HepG2 (cell line): Measurements from ENCODE around the gene COMMD8. TPM values are rescaled to one million over a fixed set of nuclear protein-coding genes. Genes with fewer than 3 reads are reported as not detected.

Source experiments
- BCLAF1 ChIP-seq: fragments of 450-650 bp; IDR thresholded peaks from 2 replicates; pipeline ENCODE4 v1.6.1; 2017; ENCODE audit warnings: mild to moderate bottlenecking
- DR1 ChIP-seq: sonication (generic); formaldehyde crosslinking; IDR thresholded peaks from 2 replicates; pipeline ENCODE4 v1.8.0; 2021; ENCODE audit warnings: mild to moderate bottlenecking, missing genetic modification reagents, inconsistent platforms
- FOXP1 ChIP-seq, 2 experiments: fragments of 450-650 bp in 1 of 2; IDR thresholded peaks; 2 replicates each; pipeline ENCODE4 v1.6.1; 2017 to 2018; ENCODE audit warnings: antibody characterized with exemption in 1 of 2
- HNF4G ChIP-seq, 2 experiments: sonication (generic) in 1 of 2; formaldehyde crosslinking in 1 of 2; IDR thresholded peaks; 2 replicates each; pipeline versions ENCODE4 v1.4.0 to v1.6.1; 2011 to 2020; ENCODE audit warnings: borderline replicate concordance in 2 of 2, low read depth in 2 of 2, mild to moderate bottlenecking in 2 of 2, low read length in 1 of 2, missing genetic modification reagents in 1 of 2, moderate library complexity in 1 of 2
- HNRNPH1 ChIP-seq: fragments of 200-400 bp; formaldehyde crosslinking; optimal IDR thresholded peaks from 2 replicates; pipeline ENCODE3; 2017; ENCODE audit warnings: mild to moderate bottlenecking, low read depth, low read length
- KDM5B ChIP-seq: sonication (generic); formaldehyde crosslinking; IDR thresholded peaks from 2 replicates; pipeline ENCODE4 v1.4.0; 2020; ENCODE audit warnings: missing genetic modification reagents, mild to moderate bottlenecking, borderline replicate concordance
- MTA1 ChIP-seq: sonication (generic); formaldehyde crosslinking; IDR thresholded peaks from 2 replicates; pipeline ENCODE4 v1.4.0; 2020; ENCODE audit warnings: missing genetic modification reagents, mild to moderate bottlenecking, borderline replicate concordance
- NR2C2 ChIP-seq: sonication (generic); formaldehyde crosslinking; IDR thresholded peaks from 2 replicates; pipeline ENCODE4 v1.4.0; 2020; ENCODE audit warnings: missing genetic modification reagents, mild to moderate bottlenecking, moderate library complexity, borderline replicate concordance
- PCBP2 ChIP-seq: fragments of 200-400 bp; formaldehyde crosslinking; optimal IDR thresholded peaks from 2 replicates; pipeline ENCODE3; 2018; ENCODE audit warnings: low read length, low read depth; ENCODE audit not compliant: poor library complexity, severe bottlenecking
- POLR2AphosphoS5 ChIP-seq: IDR thresholded peaks from 2 replicates; pipeline ENCODE4 v1.6.1; 2012; ENCODE audit warnings: low read depth, low read length
- SCMH1 ChIP-seq: sonication (generic); formaldehyde crosslinking; IDR thresholded peaks from 2 replicates; pipeline ENCODE4 v1.9.0; 2021; ENCODE audit warnings: missing genetic modification reagents, mild to moderate bottlenecking, borderline replicate concordance
- SMARCE1 ChIP-seq: fragments of 450-650 bp; IDR thresholded peaks from 2 replicates; pipeline ENCODE4 v1.6.1; 2017; ENCODE audit warnings: borderline replicate concordance
- SNAPC2 ChIP-seq: sonication (generic); formaldehyde crosslinking; IDR thresholded peaks from 2 replicates; pipeline ENCODE4 v1.8.1; 2022; ENCODE audit warnings: mild to moderate bottlenecking, missing genetic modification reagents
- SNRNP70 ChIP-seq: fragments of 200-400 bp; formaldehyde crosslinking; IDR thresholded peaks from 2 replicates; pipeline ENCODE4 v1.6.1; 2017; ENCODE audit warnings: mild to moderate bottlenecking, low read depth, low read length, moderate library complexity
- SP1 ChIP-seq, 2 experiments: fragments of 450-650 bp in 1 of 2; sonication (generic) in 1 of 2; formaldehyde crosslinking in 1 of 2; IDR thresholded peaks; 2 replicates each; pipeline versions ENCODE4 v1.4.0 to v1.6.1; 2016 to 2020; ENCODE audit warnings: missing genetic modification reagents in 1 of 2
- SP2 ChIP-seq: sonication (generic); formaldehyde crosslinking; IDR thresholded peaks from 2 replicates; pipeline ENCODE4 v1.5.1; 2020; ENCODE audit warnings: mild to moderate bottlenecking, missing genetic modification reagents
- YEATS2 ChIP-seq: sonication (generic); formaldehyde crosslinking; IDR thresholded peaks from 2 replicates; pipeline ENCODE4 v1.4.0; 2020; ENCODE audit warnings: missing genetic modification reagents, borderline replicate concordance
- ZBTB21 ChIP-seq: sonication (generic); formaldehyde crosslinking; IDR thresholded peaks from 2 replicates; pipeline ENCODE4 v1.4.0; 2020; ENCODE audit warnings: missing genetic modification reagents
- ZFYVE20 ChIP-seq: sonication (generic); formaldehyde crosslinking; IDR thresholded peaks from 2 replicates; pipeline ENCODE4 v1.8.0; 2023; ENCODE audit warnings: low read depth, mild to moderate bottlenecking, moderate library complexity, missing genetic modification reagents, borderline replicate concordance
- ZNF34 ChIP-seq: sonication (generic); formaldehyde crosslinking; IDR thresholded peaks from 2 replicates; pipeline ENCODE4 v1.4.0; 2020; ENCODE audit warnings: mild to moderate bottlenecking, missing genetic modification reagents, borderline replicate concordance
- ZNF547 ChIP-seq: sonication (generic); formaldehyde crosslinking; IDR thresholded peaks from 2 replicates; pipeline ENCODE4 v1.5.1; 2020; ENCODE audit warnings: mild to moderate bottlenecking, missing genetic modification reagents
- ZNF703 ChIP-seq: sonication (generic); formaldehyde crosslinking; IDR thresholded peaks from 2 replicates; pipeline ENCODE4 v1.5.1; 2020; ENCODE audit warnings: missing genetic modification reagents, mild to moderate bottlenecking, moderate library complexity, borderline replicate concordance
- ZNF720 ChIP-seq: sonication (generic); formaldehyde crosslinking; IDR thresholded peaks from 2 replicates; pipeline ENCODE4 v1.4.0; 2020; ENCODE audit warnings: missing genetic modification reagents
- ZNF737 ChIP-seq: sonication (generic); formaldehyde crosslinking; IDR thresholded peaks from 2 replicates; pipeline ENCODE4 v1.5.0; 2020; ENCODE audit warnings: missing genetic modification reagents, mild to moderate bottlenecking, borderline replicate concordance
- ZNF775 ChIP-seq: sonication (generic); formaldehyde crosslinking; IDR thresholded peaks from 2 replicates; pipeline ENCODE4 v1.4.0; 2020; ENCODE audit warnings: missing genetic modification reagents, mild to moderate bottlenecking, moderate library complexity, borderline replicate concordance
- polyA plus RNA-seq, 8 experiments: library from polyadenylated mRNA; depleted of rRNA in 3 of 8; stranded (reverse) in 7 of 8; unstranded in 1 of 8; fragments of >200 nt; fragmentation: Illumina TruSeq in 4 of 8; extraction: Trizol in 4 of 8; gene quantifications; 2 replicates each; pipeline versions ENCODE4 v1.2.1 to v1.2.3, GENCODE V29; 2011 to 2016; ENCODE audit warnings: low read depth in 4 of 8, missing spikeins in 1 of 8, mixed read lengths in 1 of 8; ENCODE audit not compliant: insufficient read depth in 1 of 8
- total RNA-seq, 5 experiments: library from RNA; depleted of rRNA; stranded (reverse); fragments of >200 nt; fragmentation: Illumina TruSeq; extraction: Trizol; gene quantifications; 2 replicates each; pipeline ENCODE4 v1.2.3, GENCODE V29; 2016; ENCODE audit warnings: low read depth in 1 of 5
- TF ChIP-seq, protein P1 (sequence below): sonication (generic); formaldehyde crosslinking; conservative IDR thresholded peaks from 2 replicates; pipeline ENCODE4 v1.8.0; 2022; ENCODE audit warnings: mild to moderate bottlenecking, moderate library complexity, missing genetic modification reagents

Gene COMMD8
- total and polyA plus RNA-seq, 2 of the 13 experiments (the other 11 are each of a cell fraction or from before 2014, with no cell fraction given) = 7.1 to 20.3 TPM

- peak; percentile 64; the same call in 1 of the 2 replicates for TF ChIP-seq YEATS2 (CRISPR knock-in tag)
- no peak for TF ChIP-seq ZNF547 (CRISPR knock-in tag)
- TF ChIP-seq HNRNPH1 = no peak
- no peak for TF ChIP-seq DR1
- TF ChIP-seq PCBP2 = no peak
- no peak for TF ChIP-seq SMARCE1
- no peak for TF ChIP-seq SNRNP70
- TF ChIP-seq BCLAF1 = no peak
- TF ChIP-seq SP1 (IDR thresholded peaks at IDR 0.05) = no peak
- peak; percentile 60; the same call in 1 of the 2 replicates for TF ChIP-seq SP1 (CRISPR knock-in tag; IDR thresholded peaks at IDR 0.05)
- no peak for TF ChIP-seq SP2 (CRISPR knock-in tag)
- peak; percentile 46 for TF ChIP-seq POLR2AphosphoS5
- TF ChIP-seq, protein P1, sequence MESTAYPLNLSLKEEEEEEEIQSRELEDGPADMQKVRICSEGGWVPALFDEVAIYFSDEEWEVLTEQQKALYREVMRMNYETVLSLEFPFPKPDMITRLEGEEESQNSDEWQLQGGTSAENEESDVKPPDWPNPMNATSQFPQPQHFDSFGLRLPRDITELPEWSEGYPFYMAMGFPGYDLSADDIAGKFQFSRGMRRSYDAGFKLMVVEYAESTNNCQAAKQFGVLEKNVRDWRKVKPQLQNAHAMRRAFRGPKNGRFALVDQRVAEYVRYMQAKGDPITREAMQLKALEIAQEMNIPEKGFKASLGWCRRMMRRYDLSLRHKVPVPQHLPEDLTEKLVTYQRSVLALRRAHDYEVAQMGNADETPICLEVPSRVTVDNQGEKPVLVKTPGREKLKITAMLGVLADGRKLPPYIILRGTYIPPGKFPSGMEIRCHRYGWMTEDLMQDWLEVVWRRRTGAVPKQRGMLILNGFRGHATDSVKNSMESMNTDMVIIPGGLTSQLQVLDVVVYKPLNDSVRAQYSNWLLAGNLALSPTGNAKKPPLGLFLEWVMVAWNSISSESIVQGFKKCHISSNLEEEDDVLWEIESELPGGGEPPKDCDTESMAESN (CRISPR knock-in tag) = peak; percentile 70
- no peak for TF ChIP-seq HNF4G (IDR thresholded peaks at IDR 0.05; ENCODE audit: borderline replicate concordance, low read depth, low read length)
- TF ChIP-seq HNF4G (CRISPR knock-in tag; IDR thresholded peaks at IDR 0.05; ENCODE audit: borderline replicate concordance, low read depth) = no peak
- TF ChIP-seq ZNF703 (CRISPR knock-in tag) = no peak
- TF ChIP-seq NR2C2 = no peak
- TF ChIP-seq ZFYVE20 (CRISPR knock-in tag) = 0 out of 2 replicates have a peak, but pooled peaks have one; percentile 28
- TF ChIP-seq KDM5B (CRISPR knock-in tag) = peak; percentile 53; the same call in 1 of the 2 replicates
- TF ChIP-seq ZNF737 (CRISPR knock-in tag) = no peak
- no peak for TF ChIP-seq FOXP1 (IDR thresholded peaks at IDR 0.05)
- TF ChIP-seq FOXP1 (CRISPR knock-in tag; IDR thresholded peaks at IDR 0.05) = no peak
- 0 out of 2 replicates have a peak, but pooled peaks have one; percentile 14 for TF ChIP-seq MTA1 (CRISPR knock-in tag)
- TF ChIP-seq ZNF34 (CRISPR knock-in tag) = no peak
- TF ChIP-seq ZNF775 = no peak
- no peak for TF ChIP-seq ZNF720
- no peak for TF ChIP-seq SCMH1 (CRISPR knock-in tag)
- TF ChIP-seq SNAPC2 (CRISPR knock-in tag) = no peak
- no peak for TF ChIP-seq ZBTB21 (CRISPR knock-in tag)
These were observed 21.7 kb upstream of the COMMD8 start, which contains the start of gene ATP10D (continued) for GRCh38 chr4:47485047-47485692.
